Measurements from ENCODE around the gene TICAM1.

GRCh38 chr19:4807188-4807587 lies 24.3 kb downstream of the TICAM1 start:
- TF ChIP-seq, protein P1, sequence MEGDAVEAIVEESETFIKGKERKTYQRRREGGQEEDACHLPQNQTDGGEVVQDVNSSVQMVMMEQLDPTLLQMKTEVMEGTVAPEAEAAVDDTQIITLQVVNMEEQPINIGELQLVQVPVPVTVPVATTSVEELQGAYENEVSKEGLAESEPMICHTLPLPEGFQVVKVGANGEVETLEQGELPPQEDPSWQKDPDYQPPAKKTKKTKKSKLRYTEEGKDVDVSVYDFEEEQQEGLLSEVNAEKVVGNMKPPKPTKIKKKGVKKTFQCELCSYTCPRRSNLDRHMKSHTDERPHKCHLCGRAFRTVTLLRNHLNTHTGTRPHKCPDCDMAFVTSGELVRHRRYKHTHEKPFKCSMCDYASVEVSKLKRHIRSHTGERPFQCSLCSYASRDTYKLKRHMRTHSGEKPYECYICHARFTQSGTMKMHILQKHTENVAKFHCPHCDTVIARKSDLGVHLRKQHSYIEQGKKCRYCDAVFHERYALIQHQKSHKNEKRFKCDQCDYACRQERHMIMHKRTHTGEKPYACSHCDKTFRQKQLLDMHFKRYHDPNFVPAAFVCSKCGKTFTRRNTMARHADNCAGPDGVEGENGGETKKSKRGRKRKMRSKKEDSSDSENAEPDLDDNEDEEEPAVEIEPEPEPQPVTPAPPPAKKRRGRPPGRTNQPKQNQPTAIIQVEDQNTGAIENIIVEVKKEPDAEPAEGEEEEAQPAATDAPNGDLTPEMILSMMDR (IDR thresholded peaks at IDR 0.05): no peak
- TF ChIP-seq POLR2A (IDR thresholded peaks at IDR 0.05): no peak

All from esophagus squamous epithelium (tissue), 4 donors.